GM21723 (cell line): Measurements from ENCODE around the gene ZNF410.

Experiments
- ATAC-seq: cut with Tn5 transposase; IDR thresholded peaks from one replicate; pipeline ENCODE4 v1.9.1; 2021; ENCODE audit warnings: mild to moderate bottlenecking, moderate library complexity; ENCODE audit not compliant: unreplicated experiment

Gene ZNF410

DNA sequence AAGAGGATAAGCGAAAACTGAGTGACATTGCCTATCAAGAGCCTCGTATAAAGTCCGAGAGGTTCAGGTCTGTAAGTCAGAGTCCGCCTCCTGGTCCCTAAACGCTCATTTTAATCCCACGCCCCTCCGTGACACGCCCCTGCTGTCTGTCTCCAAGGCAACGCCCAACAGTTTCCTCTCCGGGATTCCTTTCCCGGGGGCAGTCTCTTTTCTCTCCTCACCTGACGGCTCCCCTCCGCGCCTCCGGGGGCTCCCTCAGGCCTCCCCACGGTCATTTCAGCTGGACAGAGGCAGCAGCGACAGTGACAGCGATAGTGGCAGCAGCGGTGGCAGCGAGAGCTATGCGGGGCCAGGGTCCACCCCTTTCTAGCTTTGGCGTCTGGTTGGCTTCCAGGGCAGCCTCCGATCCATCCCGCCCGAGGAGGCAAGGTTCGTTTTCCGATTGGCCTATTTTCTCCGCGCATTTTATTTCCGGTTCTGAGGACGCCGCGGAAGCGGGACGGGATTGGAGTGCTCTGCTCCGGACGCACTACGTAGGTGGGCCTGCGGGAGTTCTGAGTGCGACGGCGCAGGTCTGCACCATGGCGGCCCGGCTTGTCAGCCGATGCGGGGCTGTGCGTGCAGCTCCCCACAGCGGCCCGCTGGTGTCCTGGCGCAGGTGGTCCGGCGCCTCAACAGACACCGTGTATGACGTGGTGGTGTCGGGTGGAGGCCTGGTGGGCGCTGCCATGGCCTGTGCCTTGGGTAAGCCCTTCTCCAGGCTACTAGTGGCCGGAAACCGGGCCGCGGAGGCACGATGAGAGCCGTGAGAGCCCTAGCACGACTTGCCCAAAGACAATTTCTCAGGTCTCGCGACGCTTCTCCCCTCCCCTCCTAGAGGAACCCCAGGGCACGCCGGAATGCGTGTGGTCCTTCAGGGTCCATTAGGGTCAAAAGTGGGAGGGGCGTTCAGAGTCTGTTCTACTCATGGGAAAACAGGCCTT, 63.4 kb downstream of the ZNF410 start, which contains the start of the genes COQ6 and FAM161B:
Gene COQ6 (plus strand): TSS at position 551 of the 983 bp plus-strand sequence. CDS start 31 bp downstream, at position 582.
Gene FAM161B (minus strand): TSS at position 343 of the 983 bp plus-strand sequence. CDS start 68 bp downstream, at position 275.
- peak; percentile 88 for ATAC-seq

DNA sequence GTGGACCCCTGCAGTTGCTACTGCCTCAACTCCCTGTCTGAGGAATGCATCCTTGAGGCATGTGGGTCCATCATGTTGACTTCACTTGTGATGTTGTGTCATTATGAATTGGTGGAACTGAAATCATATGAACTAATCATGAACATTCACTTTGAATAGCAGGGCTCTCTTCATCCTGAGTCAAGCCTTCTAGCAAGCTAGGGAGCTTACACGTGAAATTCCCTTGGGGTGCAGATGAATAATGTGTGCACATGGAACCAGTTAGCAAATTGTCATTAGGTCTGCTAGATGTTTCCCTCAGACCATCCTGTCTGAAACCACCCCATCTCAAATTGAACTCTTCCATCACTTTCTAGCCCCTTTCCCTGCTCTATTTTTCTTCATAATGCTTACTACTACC, 67.1 kb downstream of the ZNF410 start:
- ATAC-seq = no peak

DNA sequence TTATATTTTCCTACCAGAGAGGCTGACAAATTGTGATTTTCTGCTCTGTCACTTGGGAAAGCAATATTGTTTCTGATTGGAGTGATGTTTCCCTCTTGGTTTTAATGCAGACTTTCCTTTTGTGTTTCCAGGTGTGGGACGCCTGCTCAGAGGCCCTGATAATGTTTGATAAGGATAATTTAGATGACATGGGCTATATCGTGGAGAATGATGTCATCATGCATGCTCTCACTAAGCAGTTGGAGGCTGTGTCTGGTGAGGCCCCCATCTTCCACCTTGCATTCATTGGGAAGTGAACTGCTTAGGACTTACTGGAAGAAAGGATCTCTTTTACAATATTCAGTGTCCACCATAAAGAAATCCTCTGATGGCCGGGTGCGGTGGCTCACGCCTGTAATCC, 69.0 kb downstream of the ZNF410 start:
- no peak for ATAC-seq

DNA sequence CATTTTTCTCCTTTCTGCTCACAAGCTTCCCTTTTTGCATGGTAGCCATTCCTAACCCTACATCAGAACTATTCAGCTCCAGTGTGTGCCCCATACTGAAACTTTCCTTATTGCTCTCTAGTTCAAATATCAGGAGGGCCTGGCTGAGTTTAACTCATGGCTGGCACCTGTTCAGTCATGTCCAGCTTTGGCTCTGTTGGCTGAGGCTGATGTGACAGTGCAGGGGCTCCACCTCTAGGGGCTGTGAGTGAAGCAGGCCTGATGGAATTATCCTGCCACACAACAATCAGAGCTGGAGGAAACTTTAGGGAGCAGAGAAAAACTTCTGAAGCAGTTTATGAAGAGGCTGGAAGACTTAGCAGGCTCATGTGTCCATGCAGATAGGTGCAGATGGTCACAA, 71.9 kb downstream of the ZNF410 start:
- no peak for ATAC-seq

DNA sequence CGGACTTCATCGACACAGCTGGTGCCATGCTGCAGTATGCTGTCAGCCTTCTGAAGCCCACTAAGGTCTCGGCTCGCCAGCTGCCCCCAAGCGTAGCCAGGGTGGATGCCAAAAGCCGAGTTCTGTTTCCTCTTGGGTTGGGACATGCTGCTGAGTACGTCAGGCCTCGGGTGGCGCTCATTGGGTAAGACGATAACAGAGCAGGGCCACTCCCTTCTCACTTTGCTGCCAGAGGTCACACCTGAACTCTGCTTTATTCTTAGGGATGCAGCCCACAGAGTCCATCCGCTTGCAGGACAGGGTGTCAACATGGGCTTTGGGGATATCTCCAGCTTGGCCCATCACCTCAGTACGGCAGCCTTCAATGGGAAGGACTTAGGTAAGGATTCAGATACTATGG, 74.5 kb downstream of the ZNF410 start:
- ATAC-seq = no peak

DNA sequence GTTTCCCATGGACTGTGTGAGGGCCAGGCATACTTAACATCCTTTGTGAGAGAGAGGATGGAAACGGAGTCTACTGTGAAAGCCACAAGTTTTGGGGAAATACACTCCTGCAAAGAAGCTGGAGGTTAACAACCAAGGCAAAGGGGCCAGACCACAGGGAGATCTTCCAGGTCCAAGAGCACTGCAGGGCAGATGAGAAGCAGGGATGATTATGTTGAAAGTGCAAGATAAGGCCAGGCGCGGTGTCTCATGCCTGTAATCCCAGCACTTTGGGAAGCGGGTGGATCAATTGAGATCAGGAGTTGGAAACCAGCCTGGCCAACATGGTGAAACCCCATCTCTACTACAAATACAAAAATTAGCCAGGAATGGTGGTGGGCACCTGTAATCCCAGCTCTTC, 78.6 kb downstream of the ZNF410 start:
- ATAC-seq = no peak

DNA sequence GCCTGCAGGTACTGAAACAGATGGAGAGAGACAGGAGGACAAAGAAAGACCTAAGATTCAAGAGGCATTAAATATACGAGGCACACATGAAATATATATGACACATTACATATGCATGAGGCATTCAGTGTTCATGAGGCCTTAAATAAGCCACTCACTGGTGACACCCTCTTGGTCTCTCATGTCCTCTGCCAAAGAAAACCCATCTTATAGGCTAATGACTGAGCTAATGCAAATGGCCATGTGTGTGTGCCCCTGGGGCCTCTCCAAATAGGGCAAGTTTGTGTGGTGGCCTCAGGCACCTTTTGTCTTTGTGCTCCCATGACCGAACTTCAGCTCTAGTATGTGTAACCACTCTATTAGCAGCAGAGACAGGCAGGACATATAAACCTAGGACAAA, 82.2 kb downstream of the ZNF410 start:
- ATAC-seq = no peak

DNA sequence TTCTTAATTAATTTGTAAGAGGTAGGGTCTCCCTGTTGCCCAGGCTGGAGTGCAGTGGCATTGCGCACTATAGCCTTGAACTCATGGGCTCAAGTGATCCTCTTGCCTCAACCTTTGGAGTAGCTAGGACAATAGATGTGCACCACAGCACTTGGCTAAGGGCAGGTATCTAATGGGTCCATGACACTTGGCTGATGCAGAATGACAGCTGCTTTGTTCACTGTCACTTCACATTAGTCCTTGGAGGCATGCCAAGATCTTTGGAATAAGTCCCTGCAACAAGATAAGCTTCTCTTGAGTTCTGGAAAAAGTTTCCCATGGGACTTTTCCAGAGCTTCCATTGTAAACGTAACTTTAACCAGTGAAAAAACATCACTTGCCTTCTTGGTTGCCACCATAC, 86.8 kb downstream of the ZNF410 start:
- no peak for ATAC-seq

DNA sequence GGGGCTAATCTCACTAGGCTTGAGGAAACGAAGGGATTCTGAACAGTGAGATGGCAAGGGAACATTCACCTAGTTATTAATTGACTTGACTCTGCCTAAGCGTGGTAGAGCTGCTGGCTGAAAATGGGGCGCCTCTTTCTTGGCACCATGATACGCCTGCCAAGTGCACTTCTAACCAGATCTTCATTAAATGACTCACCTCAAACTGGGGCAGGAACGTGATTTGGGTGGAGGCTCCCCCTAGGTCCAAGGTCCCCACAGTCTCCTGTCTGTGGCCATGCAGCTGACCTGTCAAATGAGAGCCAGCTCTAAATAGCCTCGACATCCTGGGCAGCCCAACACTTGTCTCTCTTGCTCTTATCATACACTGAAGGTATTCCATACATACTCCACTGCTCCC, 89.5 kb downstream of the ZNF410 start:
- no peak for ATAC-seq

DNA sequence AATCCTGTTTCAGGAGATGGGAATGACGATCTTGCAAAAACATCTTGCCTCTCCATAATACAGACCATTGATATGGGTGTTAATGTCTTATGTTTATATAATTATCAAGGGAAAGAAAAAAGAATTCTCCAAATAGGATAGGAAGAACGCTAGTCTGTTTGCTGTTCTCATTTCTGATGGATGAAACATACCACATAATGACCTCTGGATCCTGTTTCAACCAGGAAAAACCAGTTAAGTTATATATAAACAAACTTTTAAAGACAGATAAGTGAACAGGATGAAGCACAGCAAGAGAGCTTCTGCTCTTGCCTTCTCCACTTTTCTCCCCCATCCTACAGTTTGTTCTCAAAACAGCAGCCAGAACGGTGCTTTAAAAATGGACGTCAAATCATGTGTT, 91.2 kb downstream of the ZNF410 start:
- ATAC-seq = no peak
